ENCODE measurements around the gene NAMPT.

Gene NAMPT

GRCh38 chr7:106218546-106218945, 66.2 kb downstream of the NAMPT start:
- no peaks in the 10 kb centered on the region for H4K20me1 ChIP-seq (ENCODE audit: insufficient read depth, low read length)
- H3K27ac ChIP-seq (ENCODE audit: low read depth, low read length, poor library complexity, severe bottlenecking) = no peak overlapping the region
- H3K9me2 ChIP-seq (ENCODE audit: low read depth, low read length) = no peaks in the 10 kb centered on the region
- H3K9ac ChIP-seq (ENCODE audit: low read length) = no peak overlapping the region
- no peaks in the 10 kb centered on the region for H3K79me2 ChIP-seq (ENCODE audit: insufficient read depth, low read length)
- H3F3A ChIP-seq (ENCODE audit: insufficient read depth, low read length) = no peaks in the 10 kb centered on the region
- H3K36me3 ChIP-seq (ENCODE audit: insufficient read depth, low read length) = no peaks in the 10 kb centered on the region
- no peak overlapping the region for H2AFZ ChIP-seq (ENCODE audit: low read length)
- TF ChIP-seq, protein P1, sequence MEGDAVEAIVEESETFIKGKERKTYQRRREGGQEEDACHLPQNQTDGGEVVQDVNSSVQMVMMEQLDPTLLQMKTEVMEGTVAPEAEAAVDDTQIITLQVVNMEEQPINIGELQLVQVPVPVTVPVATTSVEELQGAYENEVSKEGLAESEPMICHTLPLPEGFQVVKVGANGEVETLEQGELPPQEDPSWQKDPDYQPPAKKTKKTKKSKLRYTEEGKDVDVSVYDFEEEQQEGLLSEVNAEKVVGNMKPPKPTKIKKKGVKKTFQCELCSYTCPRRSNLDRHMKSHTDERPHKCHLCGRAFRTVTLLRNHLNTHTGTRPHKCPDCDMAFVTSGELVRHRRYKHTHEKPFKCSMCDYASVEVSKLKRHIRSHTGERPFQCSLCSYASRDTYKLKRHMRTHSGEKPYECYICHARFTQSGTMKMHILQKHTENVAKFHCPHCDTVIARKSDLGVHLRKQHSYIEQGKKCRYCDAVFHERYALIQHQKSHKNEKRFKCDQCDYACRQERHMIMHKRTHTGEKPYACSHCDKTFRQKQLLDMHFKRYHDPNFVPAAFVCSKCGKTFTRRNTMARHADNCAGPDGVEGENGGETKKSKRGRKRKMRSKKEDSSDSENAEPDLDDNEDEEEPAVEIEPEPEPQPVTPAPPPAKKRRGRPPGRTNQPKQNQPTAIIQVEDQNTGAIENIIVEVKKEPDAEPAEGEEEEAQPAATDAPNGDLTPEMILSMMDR (IDR thresholded peaks at IDR 0.05; ENCODE audit: low read length) = no peak
- no peak overlapping the region for H3K4me3 ChIP-seq (ENCODE audit: low read depth, low read length, poor library complexity, severe bottlenecking)
- H3K4me2 ChIP-seq (ENCODE audit: low read length) = no peak overlapping the region
- H3K27me3 ChIP-seq (ENCODE audit: insufficient read depth, low read length) = no peaks in the 10 kb centered on the region
- no peaks in the 10 kb centered on the region for H3K4me1 ChIP-seq (ENCODE audit: insufficient read depth, low read length, severe bottlenecking)
- H3K9me3 ChIP-seq (ENCODE audit: low read length) = no peaks in the 10 kb centered on the region

- Histone ChIP-seq H3K9me2 (ENCODE audit: low read depth, low read length) (no peaks in the 10 kb centered on the region), H3K4me3 (ENCODE audit: low read depth, low read length, poor library complexity, severe bottlenecking) (no peak overlapping the region), H3K27ac (ENCODE audit: low read depth, low read length, poor library complexity, severe bottlenecking) (no peak overlapping the region), H3K9me3 (ENCODE audit: low read length) (no peaks in the 10 kb centered on the region), H3K27me3 (ENCODE audit: insufficient read depth, low read length) (no peaks in the 10 kb centered on the region), H3K4me2 (ENCODE audit: low read length) (no peak overlapping the region), H3F3A (ENCODE audit: insufficient read depth, low read length) (no peaks in the 10 kb centered on the region), H2AFZ (ENCODE audit: low read length) (no peak overlapping the region), H3K9ac (ENCODE audit: low read length) (no peak overlapping the region), H3K36me3 (ENCODE audit: insufficient read depth, low read length) (no peaks in the 10 kb centered on the region), H3K4me1 (ENCODE audit: insufficient read depth, low read length, severe bottlenecking) (no peaks in the 10 kb centered on the region), H4K20me1 (ENCODE audit: insufficient read depth, low read length) (no peaks in the 10 kb centered on the region), H3K79me2 (ENCODE audit: insufficient read depth, low read length) (no peaks in the 10 kb centered on the region)
- TF ChIP-seq EZH2 (IDR thresholded peaks at IDR 0.05; ENCODE audit: borderline replicate concordance, low read length) = no peak
- TF ChIP-seq, protein P1 (IDR thresholded peaks at IDR 0.05; ENCODE audit: low read length) = no peak
Observed at GRCh38 chr7:106216923-106217542, 67.8 kb downstream of the NAMPT start.

DNA sequence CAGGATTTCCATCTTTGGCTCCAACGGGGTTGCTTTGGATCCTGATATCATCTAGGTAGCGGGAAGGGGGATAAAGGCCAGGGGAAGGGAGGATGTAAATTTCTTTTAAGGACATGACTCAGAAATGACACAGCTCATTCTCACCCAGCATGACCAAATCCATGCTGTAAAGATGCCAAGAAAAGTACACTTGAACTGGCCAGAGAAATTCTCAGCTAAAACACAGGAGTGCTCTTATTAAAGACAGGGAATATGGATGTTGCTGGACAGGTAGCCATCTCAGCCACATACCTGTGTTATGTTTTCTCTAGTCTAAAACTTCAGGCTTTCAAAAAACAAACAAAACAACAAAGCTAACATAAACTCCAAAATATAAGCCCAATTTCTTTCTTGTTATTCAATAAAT, 68.3 kb downstream of the NAMPT start:
- no peak overlapping the region for H3K4me2 ChIP-seq (ENCODE audit: low read length)
- no peak overlapping the region for H3K27ac ChIP-seq (ENCODE audit: low read depth, low read length, poor library complexity, severe bottlenecking)
- TF ChIP-seq, protein P1 (IDR thresholded peaks at IDR 0.05; ENCODE audit: low read length) = no peak
- no peak for TF ChIP-seq EZH2 (IDR thresholded peaks at IDR 0.05; ENCODE audit: borderline replicate concordance, low read length)
- H3K27me3 ChIP-seq (ENCODE audit: insufficient read depth, low read length) = no peaks in the 10 kb centered on the region
- H3K4me1 ChIP-seq (ENCODE audit: insufficient read depth, low read length, severe bottlenecking) = no peaks in the 10 kb centered on the region
- H3K9me2 ChIP-seq (ENCODE audit: low read depth, low read length) = no peaks in the 10 kb centered on the region
- H4K20me1 ChIP-seq (ENCODE audit: insufficient read depth, low read length) = no peaks in the 10 kb centered on the region
- H3K9ac ChIP-seq (ENCODE audit: low read length) = no peak overlapping the region
- H3K36me3 ChIP-seq (ENCODE audit: insufficient read depth, low read length) = no peaks in the 10 kb centered on the region
- H2AFZ ChIP-seq (ENCODE audit: low read length) = no peak overlapping the region
- no peaks in the 10 kb centered on the region for H3K79me2 ChIP-seq (ENCODE audit: insufficient read depth, low read length)
- no peaks in the 10 kb centered on the region for H3K9me3 ChIP-seq (ENCODE audit: low read length)
- no peaks in the 10 kb centered on the region for H3F3A ChIP-seq (ENCODE audit: insufficient read depth, low read length)
- no peak overlapping the region for H3K4me3 ChIP-seq (ENCODE audit: low read depth, low read length, poor library complexity, severe bottlenecking)
